HG02571 (cell line): ENCODE data around the gene ZNF837.

ENCODE experiments used
- ATAC-seq: cut with Tn5 transposase; IDR thresholded peaks from one replicate; pipeline ENCODE4 v1.9.1; 2021; ENCODE audit warnings: mild to moderate bottlenecking, moderate library complexity; ENCODE audit not compliant: unreplicated experiment

ZNF837 gene

DNA sequence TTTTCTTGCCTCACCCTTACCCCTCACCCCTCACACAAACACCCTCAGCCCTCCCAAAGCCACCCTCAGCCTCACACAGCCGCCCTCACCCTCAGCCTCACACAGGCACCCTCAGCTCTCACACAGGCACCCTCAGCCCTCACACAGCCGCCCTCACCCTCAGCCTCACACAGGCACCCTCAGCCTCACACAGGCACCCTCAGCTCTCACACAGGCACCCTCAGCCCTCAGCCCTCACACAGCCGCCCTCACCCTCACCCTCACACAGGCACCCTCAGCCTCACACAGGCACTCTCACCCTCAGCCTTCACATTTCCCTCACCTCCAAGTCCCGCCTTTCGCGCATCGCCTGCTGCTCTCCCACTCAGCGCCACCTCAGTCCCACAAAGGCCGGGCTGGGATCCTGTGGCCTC, 54.3 kb downstream of the ZNF837 start:
- ATAC-seq = no peak

DNA sequence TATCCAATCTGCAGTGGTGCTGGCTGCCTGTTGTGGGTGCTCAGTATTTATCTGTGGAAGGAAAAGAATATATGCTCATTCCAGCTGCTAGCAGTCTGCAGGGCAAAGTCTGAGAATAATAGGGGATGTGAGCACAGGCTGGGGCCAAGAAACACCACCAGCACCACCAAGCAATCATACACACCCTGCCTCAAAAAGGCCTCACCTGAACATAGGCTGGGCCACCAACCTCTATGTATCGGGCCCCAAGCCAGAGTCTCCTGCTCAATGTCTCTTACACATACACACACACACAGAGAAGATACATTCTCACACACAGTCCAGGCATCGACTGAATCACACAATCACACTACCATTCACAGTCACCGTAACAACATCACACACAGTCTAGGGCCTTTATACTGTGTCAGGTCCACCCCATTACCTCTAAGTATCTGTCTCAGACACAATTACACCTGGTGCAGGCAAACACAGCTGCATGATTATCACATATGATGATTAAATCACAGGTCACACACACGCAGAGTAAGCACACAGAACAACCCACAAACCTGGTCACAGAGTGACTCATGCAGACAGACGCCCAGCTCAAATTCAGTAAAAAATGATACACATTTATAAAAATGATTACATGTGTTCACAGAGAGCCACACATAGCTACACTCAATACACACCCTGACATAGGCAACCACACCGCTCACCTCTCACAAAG, 55.4 kb downstream of the ZNF837 start:
- ATAC-seq = no peak

DNA sequence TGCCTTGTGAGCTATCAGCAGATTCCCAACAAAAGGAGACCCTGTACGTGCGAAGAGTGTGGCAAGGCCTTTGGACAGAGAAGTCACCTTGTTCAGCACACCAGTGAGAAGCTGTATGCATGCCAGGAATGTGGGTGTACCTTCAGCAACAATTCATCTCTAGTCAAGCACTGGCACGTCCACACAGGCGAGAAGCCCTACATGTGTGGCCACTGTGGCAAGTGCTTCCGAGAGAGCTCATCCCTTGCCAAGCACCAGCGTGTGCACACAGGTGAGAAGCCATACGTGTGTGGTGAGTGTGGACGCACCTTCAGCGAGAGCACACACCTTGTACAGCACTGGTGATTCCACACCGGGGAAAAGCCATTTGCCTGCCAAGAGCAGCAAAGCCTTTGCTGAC, 61.6 kb downstream of the ZNF837 start:
- no peak for ATAC-seq

DNA sequence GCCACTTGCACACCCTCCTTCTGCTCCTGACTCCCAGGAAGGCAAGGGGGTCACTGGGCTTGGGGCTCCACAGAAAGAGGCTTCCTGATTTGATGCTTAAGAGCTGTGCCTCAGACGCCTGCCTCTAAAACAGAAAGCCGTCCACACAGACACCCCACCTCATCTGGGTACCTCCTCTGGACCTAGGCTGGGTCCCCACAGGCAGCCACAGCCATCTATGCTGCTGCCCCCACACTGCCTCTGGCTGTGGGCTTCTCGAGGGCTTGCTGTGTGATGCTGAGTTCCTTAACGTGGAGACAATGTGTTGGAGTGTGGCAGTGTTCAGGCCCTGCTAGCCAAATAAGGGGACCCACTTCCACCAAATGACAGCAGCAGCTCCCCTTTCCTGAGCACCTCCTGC, 62.5 kb downstream of the ZNF837 start:
- ATAC-seq = no peak
